8988T (cell line): Measurements from ENCODE around the gene SYCP2.
"Not testable (repeated sequence)": the region's sequence is repeated elsewhere in the genome, so short reads cannot be mapped to it uniquely, and the experiment has no call there.

Source experiments
- DNase-seq: peaks from one replicate; pipeline ENCODE4 v3.0.0; 2011

Gene SYCP2

GRCh38 chr20:59933296-59933848 is at the start of gene SYCP2:
TSS of gene SYCP2 (minus strand) at chr20:59933637. CDS start at chr20:59922413, 11,224 bp downstream.
- peak; percentile 85 for DNase-seq

GRCh38 chr20:59983076-59983475 is 49.6 kb upstream of the SYCP2 start:
- DNase-seq = no peak

DNA sequence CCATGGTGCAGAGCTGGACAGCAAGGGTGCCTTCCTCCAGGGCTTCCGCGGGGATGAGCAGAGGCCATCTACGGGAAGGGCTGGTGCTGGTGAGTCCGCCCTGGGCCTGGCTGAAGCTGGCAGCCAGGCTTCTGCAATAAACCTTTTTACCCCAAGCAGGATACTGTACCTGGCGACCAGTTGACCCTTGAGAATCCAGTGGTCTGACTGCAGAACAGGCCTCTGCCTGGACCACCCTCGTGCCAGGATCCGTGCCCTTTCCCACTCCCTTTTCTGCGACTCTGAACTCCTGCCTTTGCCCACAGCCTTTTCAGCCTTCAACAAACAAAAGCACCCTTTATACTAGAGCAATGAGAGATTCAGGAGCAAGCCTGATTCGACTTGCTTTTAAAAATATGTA is 43.6 kb upstream of the SYCP2 start:
- no peak for DNase-seq

GRCh38 chr20:59976156-59976782 is 42.8 kb upstream of the SYCP2 start:
- DNase-seq = no peak

- no peak for DNase-seq
Measured at GRCh38 chr20:59972037-59972801, 38.8 kb upstream of the SYCP2 start.

DNA sequence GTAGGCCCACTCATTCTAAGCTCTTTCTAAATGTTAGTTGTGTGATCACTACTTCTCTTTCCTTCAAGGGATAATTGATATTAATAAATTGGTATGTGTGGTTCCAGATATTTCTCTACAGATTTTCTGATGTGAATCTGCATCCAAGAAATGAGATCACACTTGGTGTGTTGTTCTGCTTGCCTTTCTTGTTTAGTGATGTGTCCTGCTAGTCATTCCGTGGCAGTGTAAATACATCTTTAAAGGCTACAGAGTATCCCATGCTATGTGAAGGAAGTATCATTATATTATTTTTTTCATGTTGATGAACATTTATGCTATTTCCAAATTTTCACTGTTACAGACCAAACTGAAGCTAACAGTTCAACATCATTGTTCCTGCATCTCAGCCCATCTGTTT is 38.0 kb upstream of the SYCP2 start:
- no peak for DNase-seq

DNA sequence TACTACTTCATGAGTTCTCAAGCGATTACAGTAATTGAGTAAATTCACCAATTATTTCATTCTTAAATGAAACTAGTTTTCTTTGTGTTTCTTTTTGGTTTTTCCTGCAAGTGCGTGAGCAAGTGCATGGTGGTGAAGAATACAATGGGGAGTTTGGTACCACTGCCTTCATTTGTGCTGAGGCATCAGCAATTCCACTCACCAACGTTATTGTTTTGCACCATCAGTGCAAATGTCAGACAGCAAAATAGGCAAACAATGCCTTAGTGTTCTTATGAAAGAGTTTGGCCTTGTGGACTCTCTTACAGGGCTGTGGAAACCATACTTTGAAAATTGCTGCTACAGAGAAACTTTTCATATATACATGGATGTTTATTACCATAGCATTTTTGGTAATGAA is 33.0 kb upstream of the SYCP2 start:
- no peak for DNase-seq

DNA sequence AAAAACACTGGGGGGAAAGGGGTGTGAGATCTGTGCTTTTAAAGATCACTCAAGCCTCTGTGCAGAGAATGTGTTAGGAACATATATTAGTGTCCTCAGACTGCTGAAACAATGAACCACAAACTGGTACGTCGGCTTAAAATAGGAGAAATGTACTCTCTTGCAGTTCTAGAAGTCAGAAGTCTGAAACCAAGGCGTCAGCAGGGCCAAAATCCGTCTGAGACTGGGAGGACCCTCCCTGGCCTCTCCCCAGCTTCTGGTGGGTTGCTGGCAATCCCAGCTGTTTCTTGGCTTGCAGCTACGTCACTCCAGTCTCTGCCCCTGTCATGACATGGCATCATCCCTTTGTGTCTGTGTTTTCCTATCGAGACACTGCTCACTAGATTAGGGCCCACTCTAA is 28.7 kb upstream of the SYCP2 start:
- no peak for DNase-seq

GRCh38 chr20:59961423-59961822 is 28.0 kb upstream of the SYCP2 start:
- no peak for DNase-seq

DNA sequence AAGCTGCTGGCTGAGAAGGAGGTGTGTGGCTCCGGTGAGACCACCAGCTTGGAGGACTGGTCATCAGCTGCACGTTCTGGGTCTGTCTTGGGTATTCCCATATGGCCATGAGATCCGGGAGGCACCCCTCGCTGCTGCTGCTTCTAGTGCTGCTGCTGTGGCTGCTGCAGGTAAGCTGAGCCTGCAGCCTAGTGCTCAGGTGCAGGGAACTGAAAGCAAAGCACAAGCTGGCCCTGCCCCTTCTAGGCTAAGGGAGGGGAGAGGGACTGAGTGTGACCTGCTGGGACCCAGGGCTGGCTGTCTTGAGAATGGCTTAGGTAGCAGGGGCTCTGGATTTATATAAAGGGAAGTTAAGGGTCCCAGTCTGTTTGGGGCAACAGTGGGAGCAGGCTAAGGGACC is 25.2 kb upstream of the SYCP2 start:
- DNase-seq = no peak

DNA sequence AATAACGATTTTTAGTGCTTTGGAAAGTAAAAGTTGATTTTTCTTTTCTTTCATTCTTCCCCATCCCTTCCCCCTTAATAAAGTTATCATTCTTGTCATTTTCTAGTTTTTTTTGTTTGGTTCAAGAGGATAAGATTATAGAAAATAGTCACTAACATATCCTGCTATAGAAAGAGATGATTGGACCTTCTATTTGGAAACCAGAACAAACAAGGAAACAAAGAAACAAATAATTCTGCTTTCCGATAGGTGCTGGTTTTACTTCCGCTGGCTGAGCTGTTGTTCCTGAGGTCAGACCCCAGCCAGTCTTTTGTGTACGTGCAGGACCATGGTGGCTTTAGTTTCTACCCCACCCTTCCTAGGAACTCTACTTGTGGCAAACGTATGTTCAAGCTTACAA is 24.7 kb upstream of the SYCP2 start, which contains the start of gene CDH26:
CDH26 (plus strand) TSS at position 301 of the 400 bp plus-strand sequence. CDS start 304 bp downstream, outside the sequence.
- DNase-seq = no peak

DNA sequence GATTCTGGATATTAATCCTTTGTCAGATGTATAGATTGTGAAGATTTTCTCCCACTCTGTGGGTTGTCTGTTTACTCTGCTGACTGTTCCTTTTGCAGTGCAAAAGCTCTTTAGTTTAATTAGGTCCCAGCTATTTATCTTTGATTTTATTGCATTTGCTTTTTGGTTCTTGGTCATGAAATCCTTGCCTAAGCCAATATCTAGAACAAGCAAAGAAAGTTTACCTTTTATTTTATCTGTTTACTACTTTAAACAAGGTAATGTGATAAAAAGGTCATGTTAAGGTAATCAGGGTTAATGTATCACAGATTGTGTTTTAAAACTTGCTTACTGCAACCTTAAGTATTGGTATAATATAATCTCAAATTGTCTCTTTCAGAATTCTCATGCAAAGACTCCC is 24.1 kb upstream of the SYCP2 start:
- not testable (repeated sequence) for DNase-seq

DNA sequence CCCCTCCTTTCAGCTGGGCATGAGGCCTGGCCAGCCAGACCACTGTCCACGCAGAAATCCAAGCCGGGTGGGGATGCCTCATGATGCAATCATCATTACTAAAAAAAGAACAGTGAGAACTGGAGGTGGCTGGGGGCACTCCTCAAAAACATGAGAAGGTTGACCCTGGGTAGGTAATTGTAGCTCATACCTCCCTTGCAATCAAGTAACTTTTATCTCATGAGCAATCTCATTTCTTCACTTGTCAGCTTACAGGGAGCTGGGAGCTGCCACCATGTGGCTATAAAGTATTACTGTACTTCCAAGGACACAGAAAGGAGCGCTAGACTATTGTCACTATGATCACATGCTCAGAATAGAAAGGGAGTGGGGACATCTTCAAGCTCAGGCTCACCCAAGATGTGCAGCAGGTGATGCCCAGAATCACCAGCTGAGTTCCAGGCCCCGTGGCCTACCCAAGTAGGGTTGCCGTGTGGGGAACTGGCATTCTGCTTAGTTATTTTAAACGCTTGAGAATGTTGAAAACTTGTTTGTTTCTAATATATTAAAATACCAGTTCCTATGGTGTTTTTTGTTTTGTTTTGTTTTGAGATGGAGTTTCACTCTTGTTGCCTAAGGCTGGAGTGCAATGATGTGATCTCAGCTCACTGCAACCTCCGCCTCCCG is 21.8 kb upstream of the SYCP2 start:
- no peak for DNase-seq

DNA sequence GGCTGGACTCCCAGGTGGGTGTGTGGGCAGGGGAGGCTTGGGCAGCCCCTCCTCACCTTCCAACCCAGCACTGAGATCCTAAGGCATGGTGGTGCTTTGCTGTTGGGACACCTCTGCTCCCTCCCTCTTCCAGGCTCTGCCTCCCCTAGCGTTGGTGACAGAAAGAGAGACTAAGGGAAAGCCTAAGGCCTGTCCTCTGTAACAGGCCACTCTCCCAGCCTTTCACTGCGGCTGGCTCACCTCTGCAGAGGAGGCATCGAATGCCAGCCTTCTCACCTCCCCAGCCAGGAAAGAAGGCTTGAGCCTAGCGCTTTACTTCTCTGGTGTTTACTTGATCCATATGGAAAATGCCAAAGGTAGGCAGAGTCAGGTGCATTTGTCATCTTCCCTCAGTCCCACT is 21.3 kb upstream of the SYCP2 start:
- no peak for DNase-seq

DNA sequence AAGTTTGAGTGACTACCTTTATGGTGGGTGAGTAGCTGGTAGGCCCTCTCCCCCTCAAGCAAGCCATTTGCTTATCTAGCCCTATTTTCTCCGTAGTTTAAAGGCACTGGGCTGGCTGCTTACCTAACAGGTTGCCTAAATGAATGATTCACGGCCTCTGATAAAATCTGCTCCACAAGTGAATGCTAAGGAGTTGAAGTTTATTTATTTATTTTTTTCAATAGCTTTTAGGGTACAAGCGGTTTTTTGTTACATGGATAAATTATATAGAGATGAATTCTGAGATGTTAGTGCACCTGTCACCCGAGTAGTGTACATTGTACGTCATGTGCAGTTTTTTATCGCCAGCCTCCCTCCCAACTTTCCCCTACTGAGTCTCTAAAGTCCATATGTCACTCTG is 16.5 kb upstream of the SYCP2 start:
- DNase-seq = no peak

GRCh38 chr20:59948828-59949720 is 15.6 kb upstream of the SYCP2 start:
- DNase-seq = no peak

- DNase-seq = no peak
Measured at GRCh38 chr20:59948212-59948611, 14.8 kb upstream of the SYCP2 start.

- no peak for DNase-seq
Measured at GRCh38 chr20:59947376-59947775, 13.9 kb upstream of the SYCP2 start.

DNA sequence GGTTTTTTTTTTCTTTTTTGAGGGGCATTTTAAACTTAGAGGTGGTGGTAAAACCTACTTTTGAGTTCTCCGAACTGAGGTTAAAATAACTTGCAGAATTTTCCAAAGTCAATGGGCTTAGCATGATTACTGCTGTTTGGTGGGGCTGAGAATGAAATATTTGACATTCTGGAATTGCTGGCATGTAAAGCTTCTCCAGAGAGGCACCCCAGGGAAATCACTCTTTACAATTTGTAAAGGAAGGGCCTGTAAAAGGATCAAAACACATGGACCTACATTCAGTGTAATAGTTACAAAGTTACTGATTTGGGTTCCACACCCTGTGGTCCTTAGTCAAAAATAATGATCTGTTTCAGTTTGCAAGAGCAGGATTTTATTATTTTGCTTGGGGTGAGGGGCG is 12.3 kb upstream of the SYCP2 start:
- DNase-seq = no peak

- DNase-seq = no peak
Measured at GRCh38 chr20:59945175-59945574, 11.7 kb upstream of the SYCP2 start.

DNA sequence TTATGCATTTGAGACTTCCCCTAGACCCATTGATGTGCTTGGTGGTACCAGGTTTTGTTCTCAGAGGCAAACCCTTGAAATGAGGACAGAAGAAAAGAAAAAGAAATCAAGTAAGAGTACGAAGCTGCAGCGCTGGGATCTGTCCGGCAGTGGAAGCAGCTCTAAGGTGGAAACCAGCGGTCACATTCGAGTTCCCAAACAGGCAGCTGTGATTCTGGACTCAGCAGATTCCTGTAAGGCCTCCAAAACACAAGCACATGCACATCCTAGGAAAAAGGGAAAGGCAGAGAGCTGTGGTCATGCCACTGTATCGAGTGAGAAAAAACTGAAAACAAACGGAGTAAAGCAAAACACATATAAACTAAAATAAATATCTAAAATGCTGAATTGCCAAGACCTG is 11.3 kb upstream of the SYCP2 start:
- DNase-seq = no peak

- no peak for DNase-seq
Measured at GRCh38 chr20:59942245-59942644, 8.8 kb upstream of the SYCP2 start.

DNA sequence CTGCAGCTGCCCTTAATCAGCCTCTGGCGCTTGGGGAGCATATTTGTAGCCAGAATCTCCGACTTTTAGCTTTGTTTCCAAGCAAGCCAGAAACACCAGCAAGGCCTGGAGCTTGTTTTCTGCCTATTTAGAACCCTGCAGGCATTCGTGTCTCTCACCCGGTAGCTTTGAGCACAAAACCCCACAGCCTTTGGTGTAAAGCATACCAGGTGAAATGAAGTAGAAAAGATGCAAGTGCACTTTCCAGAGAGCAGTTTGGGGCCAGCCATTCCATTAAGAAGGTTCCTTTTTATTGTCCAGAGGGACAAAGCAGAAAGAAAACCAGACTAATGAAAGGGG is 7.5 kb upstream of the SYCP2 start:
- DNase-seq = no peak
